Right lobe of liver (tissue), 4 donors: Measurements from ENCODE around the gene CCL28.

Experiments
- CTCF ChIP-seq, 4 donors: fragments of 200-600 bp in 3 of 4; fragments of 450-650 bp in 1 of 4; IDR thresholded peaks; one replicate each; pipeline versions ENCODE4 v1.5.1 to v1.8.0; 2016 to 2022; ENCODE audit warnings: antibody characterized with exemption in 4 of 4, mild to moderate bottlenecking in 2 of 4
- POLR2A ChIP-seq: fragments of 450-650 bp; IDR thresholded peaks from one replicate; pipeline ENCODE4 v1.6.1; 2017; ENCODE audit warnings: antibody characterized with exemption, mild to moderate bottlenecking
- donor health status: DM: no; HTN: no; CAD: no.
- donor health status: DM: no; HTN: no; CAD: no.
- donor health status: DM: no; HTN: yes; CAD: no.

GRCh38 chr5:43353668-43354067 is 58.5 kb downstream of the CCL28 start:
- TF ChIP-seq CTCF (IDR thresholded peaks at IDR 0.05) (no peak), POLR2A (no peak)
